Measurements from ENCODE around the gene ACOX3. TPM values are rescaled to one million over a fixed set of nuclear protein-coding genes. Genes with fewer than 3 reads are reported as not detected.

ACOX3 gene
- total RNA-seq, 4 donors from 2014 or later: 17.3 to 36.0 (median 24.5) TPM

DNA sequence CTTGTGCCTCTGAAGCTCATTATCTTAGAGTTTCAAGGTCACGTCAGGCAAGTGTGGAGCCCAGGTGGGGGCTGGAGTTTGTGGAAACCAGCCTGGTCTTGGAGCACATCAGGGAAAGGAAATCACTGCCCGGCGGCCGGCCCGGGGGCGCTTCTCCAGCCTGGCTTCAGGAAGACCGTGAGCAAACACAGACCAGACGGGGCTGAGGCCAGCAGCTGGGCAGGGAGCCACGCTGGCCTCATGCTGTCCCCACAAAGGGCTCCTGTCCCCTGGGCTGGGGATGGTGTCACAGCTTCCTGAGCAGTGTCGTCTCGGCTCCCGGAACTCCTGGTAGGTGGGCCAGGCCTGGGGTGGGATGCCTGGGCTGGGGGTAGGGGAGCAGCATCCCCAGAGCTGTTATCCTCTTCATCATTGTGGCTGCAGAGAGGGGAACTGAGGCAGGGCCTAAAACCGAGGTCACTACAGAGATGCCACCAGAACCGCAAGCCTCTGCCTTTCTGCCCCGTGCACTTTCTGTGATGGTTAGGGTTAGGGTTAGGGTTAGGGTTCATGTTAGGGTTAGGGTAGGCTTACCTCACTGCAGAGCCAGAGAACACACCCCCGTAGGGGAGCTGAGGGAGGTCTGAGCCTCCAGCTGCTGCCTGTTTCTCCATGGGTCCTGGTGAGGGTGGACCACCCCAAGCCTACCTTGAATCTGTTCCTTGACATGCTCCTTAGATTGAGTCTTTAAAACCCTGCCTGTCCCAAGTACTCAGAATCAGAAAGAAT lies 93.5 kb downstream of the ACOX3 start:
- H3K4me3 ChIP-seq: no peak overlapping the region
- no peaks in the 10 kb centered on the region for H3K27me3 ChIP-seq
- H3K36me3 ChIP-seq: no peaks in the 10 kb centered on the region
- WGBS, 2 donors: 51 to 75% methylated on average over 7 to 12 of the region's 16 CpGs
- no peak overlapping the region for H3K27ac ChIP-seq
- TF ChIP-seq POLR2A (IDR thresholded peaks at IDR 0.05) (no peak), EP300 (IDR thresholded peaks at IDR 0.05) (no peak), CTCF (IDR thresholded peaks at IDR 0.05) (no peak)
- no peaks in the 10 kb centered on the region for H3K9me3 ChIP-seq
- no peak for DNase-seq (ENCODE audit: low spot score in 2 of 2)
- H3K4me1 ChIP-seq: peaks cover 0 to 20% (median 7%) of the 10 kb centered on the region in 4 donors

DNA sequence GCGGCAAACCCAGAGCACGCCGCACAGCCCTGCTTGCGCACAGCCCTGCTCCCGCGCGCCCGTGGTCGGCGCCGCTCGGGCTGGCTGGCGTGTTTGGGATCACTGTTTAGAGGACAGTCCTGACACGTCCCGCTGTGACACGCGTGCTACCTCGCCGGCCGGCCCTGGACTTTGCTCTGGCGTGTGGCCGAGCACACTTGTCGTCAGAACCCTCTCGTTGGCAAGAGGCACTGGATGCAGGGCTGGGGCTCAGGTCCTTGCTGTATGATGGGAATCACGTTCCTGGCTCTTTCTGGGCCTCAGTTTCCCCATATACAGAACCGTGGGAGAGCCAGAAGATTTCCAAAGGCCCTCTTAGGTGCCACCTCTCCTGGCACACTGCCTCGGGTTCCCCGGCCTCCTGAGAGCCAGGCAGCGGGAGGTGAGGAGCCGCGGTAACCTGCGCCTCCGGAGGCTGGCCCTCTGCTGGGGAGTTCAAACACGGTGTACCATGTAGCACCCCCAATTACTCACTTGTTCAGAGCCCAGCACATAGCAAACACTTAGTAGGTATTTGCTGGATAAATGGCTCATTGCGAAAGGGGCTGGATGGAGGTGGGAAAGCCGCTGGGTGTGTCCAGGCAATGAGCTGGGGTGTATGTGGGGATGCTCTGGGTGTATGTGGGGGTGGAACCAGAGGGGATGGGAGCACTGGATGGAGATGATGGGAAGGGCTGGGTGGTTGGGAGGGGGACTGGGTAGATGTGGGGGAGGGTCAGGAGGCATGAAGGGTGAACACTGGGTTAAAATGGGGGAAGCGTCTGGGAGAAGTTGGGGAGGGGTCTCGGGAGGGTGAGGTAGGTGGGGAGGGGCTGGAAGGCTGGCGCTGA lies 94.3 kb downstream of the ACOX3 start:
- Histone ChIP-seq H3K9me3 (no peaks in the 10 kb centered on the region), H3K27ac (no peak overlapping the region), H3K27me3 (no peaks in the 10 kb centered on the region), H3K4me3 (no peak overlapping the region), H3K36me3 (no peaks in the 10 kb centered on the region), H3K4me1 (peaks cover 0 to 20% (median 7%) of the 10 kb centered on the region in 4 donors)
- no peak for DNase-seq (ENCODE audit: low spot score in 2 of 2)
- 91% methylated on average over 32 to 38 of the region's 39 CpGs for WGBS, 2 donors
- TF ChIP-seq EP300 (IDR thresholded peaks at IDR 0.05) (no peak), POLR2A (IDR thresholded peaks at IDR 0.05) (no peak), CTCF (IDR thresholded peaks at IDR 0.05) (no peak)

DNA sequence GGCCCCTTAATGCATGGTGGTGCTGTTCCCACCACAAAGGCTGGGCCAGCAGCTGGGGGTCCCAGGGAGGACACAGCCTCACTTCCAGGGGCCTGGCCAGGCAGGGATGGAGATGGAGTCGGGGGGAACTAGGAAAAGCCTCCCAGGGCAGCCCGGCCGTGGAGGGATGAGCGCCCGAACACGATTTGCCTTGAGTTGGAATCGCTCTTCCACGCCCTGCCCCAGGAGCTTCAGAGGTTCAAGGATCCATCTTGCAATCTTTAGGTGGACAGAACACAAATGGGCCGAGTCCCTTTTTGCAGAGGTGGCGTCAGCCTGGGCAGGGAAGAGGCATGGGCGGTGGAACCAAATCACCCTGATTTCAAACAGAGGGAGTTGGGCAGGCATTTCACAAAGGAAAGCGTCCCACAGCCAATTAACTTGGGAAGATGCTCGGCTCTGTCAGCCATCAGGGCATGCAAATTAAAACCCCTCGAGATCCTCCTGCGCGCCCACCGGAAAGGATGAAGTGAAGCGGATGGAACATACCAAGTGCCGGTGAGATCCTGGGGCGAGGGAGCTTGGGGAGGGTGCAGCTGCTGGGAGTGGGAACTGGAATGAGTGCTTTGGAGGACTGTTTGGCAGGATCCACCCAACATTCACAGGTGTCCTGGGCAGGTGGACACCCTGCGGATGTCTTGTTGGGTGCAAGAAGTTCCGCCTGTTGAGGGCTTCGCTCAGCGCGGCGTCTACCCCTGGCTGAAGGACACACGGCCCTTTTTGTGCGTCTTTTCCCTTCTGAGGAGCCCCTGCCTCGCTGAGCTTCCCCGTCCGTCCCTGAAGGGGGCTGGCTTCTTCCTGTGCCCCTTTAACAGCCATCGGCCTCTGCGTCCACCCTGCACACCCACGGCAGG lies 95.2 kb downstream of the ACOX3 start:
- DNase-seq (ENCODE audit: low spot score in 2 of 2): no peak

GRCh38 chr4:8344377-8344776 lies 96.1 kb downstream of the ACOX3 start:
- WGBS, 2 donors: 63 to 67% methylated on average over 14 of the region's 14 CpGs
- H3K27ac ChIP-seq: no peak overlapping the region
- DNase-seq (ENCODE audit: low spot score in 2 of 2): no peak
- no peak overlapping the region for H3K4me3 ChIP-seq
- H3K4me1 ChIP-seq: peaks cover 0 to 16% (median 6%) of the 10 kb centered on the region in 4 donors
- no peaks in the 10 kb centered on the region for H3K36me3 ChIP-seq
- TF ChIP-seq POLR2A (IDR thresholded peaks at IDR 0.05) (no peak), EP300 (IDR thresholded peaks at IDR 0.05) (no peak), CTCF (IDR thresholded peaks at IDR 0.05) (no peak)
- no peaks in the 10 kb centered on the region for H3K27me3 ChIP-seq
- H3K9me3 ChIP-seq: no peaks in the 10 kb centered on the region

More for the DNA sequence above, 95.2 kb downstream of the ACOX3 start:
- TF ChIP-seq POLR2A (IDR thresholded peaks at IDR 0.05) (no peak), EP300 (IDR thresholded peaks at IDR 0.05) (no peak), CTCF (IDR thresholded peaks at IDR 0.05) (no peak)
- H3K4me1 ChIP-seq: peaks cover 0 to 16% (median 6%) of the 10 kb centered on the region in 4 donors
- 92 to 94% methylated on average over 34 of the region's 34 CpGs for WGBS, 2 donors
- H3K4me3 ChIP-seq: no peak overlapping the region
- no peaks in the 10 kb centered on the region for H3K9me3 ChIP-seq
- no peaks in the 10 kb centered on the region for H3K36me3 ChIP-seq
- no peaks in the 10 kb centered on the region for H3K27me3 ChIP-seq
- H3K27ac ChIP-seq: no peak overlapping the region
